ENCODE data around the gene ELL3. TPM values are rescaled to one million over a fixed set of nuclear protein-coding genes. Genes with fewer than 3 reads are reported as not detected.
"Not testable (repeated sequence)": the region's sequence is repeated elsewhere in the genome, so short reads cannot be mapped to it uniquely, and the experiment has no call there.

ELL3 gene
- total RNA-seq = 1 to 10 TPM; 2.2 to 7.2 (median 5.5) TPM
- 1 to 10 TPM; 4.7 to 4.9 TPM for polyA plus RNA-seq
- long read RNA-seq, donor 1, transcript ELL3-201 (11 exons, 2,352 nt) = major isoform, 23 of 34 reads
- long read RNA-seq, donor 1, partial matches to known transcripts = 4 of 34 reads
- long read RNA-seq, donor 1, other reads (novel, unspliced or antisense) = 7 of 34 reads
- long read RNA-seq, donor 2, partial matches to known transcripts = 0 of 1 reads
- long read RNA-seq, donor 2, other reads (novel, unspliced or antisense) = 0 of 1 reads
- long read RNA-seq, donor 3, transcript ELL3-201 (11 exons, 2,352 nt) = major isoform, 6 of 8 reads
- long read RNA-seq, donor 3, partial matches to known transcripts = 0 of 8 reads
- long read RNA-seq, donor 3, other reads (novel, unspliced or antisense) = 2 of 8 reads

- no peaks in the 10 kb centered on the region for H3K27me3 ChIP-seq
- peak; percentile 71 to 78 (median 75) for DNase-seq
- H3K9me3 ChIP-seq = no peaks in the 10 kb centered on the region
- intact Hi-C loops (cut with DNase I) = no loop called here
- WGBS, 3 donors = 2 to 3% (median 2%) methylated on average over 26 to 41 of the region's 41 CpGs
- TF ChIP-seq POLR2A (IDR thresholded peaks at IDR 0.05) (no peak), EP300 (IDR thresholded peaks at IDR 0.05) (no peak)
- TF ChIP-seq, protein P1, sequence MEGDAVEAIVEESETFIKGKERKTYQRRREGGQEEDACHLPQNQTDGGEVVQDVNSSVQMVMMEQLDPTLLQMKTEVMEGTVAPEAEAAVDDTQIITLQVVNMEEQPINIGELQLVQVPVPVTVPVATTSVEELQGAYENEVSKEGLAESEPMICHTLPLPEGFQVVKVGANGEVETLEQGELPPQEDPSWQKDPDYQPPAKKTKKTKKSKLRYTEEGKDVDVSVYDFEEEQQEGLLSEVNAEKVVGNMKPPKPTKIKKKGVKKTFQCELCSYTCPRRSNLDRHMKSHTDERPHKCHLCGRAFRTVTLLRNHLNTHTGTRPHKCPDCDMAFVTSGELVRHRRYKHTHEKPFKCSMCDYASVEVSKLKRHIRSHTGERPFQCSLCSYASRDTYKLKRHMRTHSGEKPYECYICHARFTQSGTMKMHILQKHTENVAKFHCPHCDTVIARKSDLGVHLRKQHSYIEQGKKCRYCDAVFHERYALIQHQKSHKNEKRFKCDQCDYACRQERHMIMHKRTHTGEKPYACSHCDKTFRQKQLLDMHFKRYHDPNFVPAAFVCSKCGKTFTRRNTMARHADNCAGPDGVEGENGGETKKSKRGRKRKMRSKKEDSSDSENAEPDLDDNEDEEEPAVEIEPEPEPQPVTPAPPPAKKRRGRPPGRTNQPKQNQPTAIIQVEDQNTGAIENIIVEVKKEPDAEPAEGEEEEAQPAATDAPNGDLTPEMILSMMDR (IDR thresholded peaks at IDR 0.05) = no peak
- peak within 1 kb of the TSS; percentile 57 for H3K4me3 ChIP-seq
- H3K36me3 ChIP-seq = no peaks in the 10 kb centered on the region
- H3K4me1 ChIP-seq (ENCODE audit: insufficient read depth) = peaks cover 1% of the 10 kb centered on the region
- peak within 1 kb of the TSS; percentile 72 to 73 for H3K27ac ChIP-seq
These were observed at the start of gene ELL3 for GRCh38 chr15:43776718-43777266. ELL3 (minus strand) TSS chr15:43776966; CDS start chr15:43776901, 65 bp downstream.

DNA sequence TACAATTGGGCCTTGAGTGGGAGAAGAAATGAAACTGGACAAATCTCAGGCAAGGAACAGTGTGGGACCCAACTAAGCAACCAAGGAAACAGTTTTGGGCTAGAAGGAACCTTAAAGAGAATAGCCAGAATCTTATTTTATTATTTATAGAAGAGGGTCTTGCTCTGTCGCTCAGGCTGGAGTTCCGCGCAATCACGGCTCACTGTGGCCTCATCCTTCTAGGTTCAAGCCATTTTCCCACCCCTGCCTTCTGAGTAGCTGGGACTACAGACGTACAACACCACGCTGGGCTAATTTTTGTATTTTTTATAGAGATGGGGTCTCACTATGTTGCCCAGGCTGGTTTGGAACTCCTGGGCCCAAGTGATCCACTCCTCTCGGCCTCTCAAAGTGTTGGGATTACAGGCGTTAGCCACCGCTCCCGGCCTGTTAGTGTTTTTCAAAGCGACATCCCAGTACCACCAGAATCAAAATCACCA lies 49.3 kb upstream of the ELL3 start:
- no peaks in the 10 kb centered on the region for H3K27me3 ChIP-seq
- no peak for TF ChIP-seq EP300 (IDR thresholded peaks at IDR 0.05)
- TF ChIP-seq, protein P1 (IDR thresholded peaks at IDR 0.05) = no peak
- TF ChIP-seq POLR2A (IDR thresholded peaks at IDR 0.05) = no peak
- H3K9me3 ChIP-seq = no peaks in the 10 kb centered on the region
- DNase-seq = no peak
- peak overlapping the region; percentile 43 for H3K4me3 ChIP-seq
- peak overlapping the region in 1 of 2 donors; percentile 59 for H3K27ac ChIP-seq
- no peaks in the 10 kb centered on the region for H3K36me3 ChIP-seq
- peaks cover 10% of the 10 kb centered on the region for H3K4me1 ChIP-seq (ENCODE audit: insufficient read depth)
- 95% methylated on average over 11 of the region's 11 CpGs for WGBS, 3 donors
- intact Hi-C loops (cut with DNase I) = no loop called here

- H3K27me3 ChIP-seq; H3K4me3 ChIP-seq; H3K36me3 ChIP-seq; H3K27ac ChIP-seq; H3K9me3 ChIP-seq; intact Hi-C loops (cut with DNase I): not testable (repeated sequence)
- H3K4me1 ChIP-seq (ENCODE audit: insufficient read depth) = peaks cover 10% of the 10 kb centered on the region
- DNase-seq = peak in 1 of 5 donors; percentile 30
- WGBS, 3 donors = 93 to 94% (median 93%) methylated on average over 11 of the region's 11 CpGs
These were observed 48.5 kb upstream of the ELL3 start for GRCh38 chr15:43825305-43825704.

- peak; percentile 89 to 95 (median 93) for DNase-seq
- peak; percentile 77 for TF ChIP-seq POLR2A (IDR thresholded peaks at IDR 0.05)
- TF ChIP-seq, protein P1 (IDR thresholded peaks at IDR 0.05) = no peak
- peaks cover 10% of the 10 kb centered on the region for H3K4me1 ChIP-seq (ENCODE audit: insufficient read depth)
- H3K27me3 ChIP-seq = no peaks in the 10 kb centered on the region
- intact Hi-C loops (cut with DNase I) = no loop called here
- peak within 1 kb of the TSS; percentile 58 to 86 for H3K27ac ChIP-seq
- peak within 1 kb of the TSS; percentile 85 for H3K4me3 ChIP-seq
- H3K36me3 ChIP-seq = no peaks in the 10 kb centered on the region
- WGBS, 3 donors = 8 to 9% (median 8%) methylated on average over 46 of the region's 46 CpGs
- no peaks in the 10 kb centered on the region for H3K9me3 ChIP-seq
These were observed 47.8 kb upstream of the ELL3 start, which contains the start of gene MFAP1 for GRCh38 chr15:43824302-43825246. MFAP1 (minus strand) TSS chr15:43824690; CDS start chr15:43824569, 121 bp downstream.

Data from ovary (tissue), 10 donors.